Activated T-cell treated with anti-CD3 and anti-CD28 coated beads for 24 hours (primary cell): ENCODE results near the gene KCNJ15.
"Not testable (repeated sequence)": the region's sequence is repeated elsewhere in the genome, so short reads cannot be mapped to it uniquely, and the experiment has no call there.

ENCODE experiments used
- DNase-seq: peaks from one replicate; pipeline ENCODE4 v3.0.0-alpha.2; 2020; ENCODE audit warnings: low read depth

The KCNJ15 gene

DNA sequence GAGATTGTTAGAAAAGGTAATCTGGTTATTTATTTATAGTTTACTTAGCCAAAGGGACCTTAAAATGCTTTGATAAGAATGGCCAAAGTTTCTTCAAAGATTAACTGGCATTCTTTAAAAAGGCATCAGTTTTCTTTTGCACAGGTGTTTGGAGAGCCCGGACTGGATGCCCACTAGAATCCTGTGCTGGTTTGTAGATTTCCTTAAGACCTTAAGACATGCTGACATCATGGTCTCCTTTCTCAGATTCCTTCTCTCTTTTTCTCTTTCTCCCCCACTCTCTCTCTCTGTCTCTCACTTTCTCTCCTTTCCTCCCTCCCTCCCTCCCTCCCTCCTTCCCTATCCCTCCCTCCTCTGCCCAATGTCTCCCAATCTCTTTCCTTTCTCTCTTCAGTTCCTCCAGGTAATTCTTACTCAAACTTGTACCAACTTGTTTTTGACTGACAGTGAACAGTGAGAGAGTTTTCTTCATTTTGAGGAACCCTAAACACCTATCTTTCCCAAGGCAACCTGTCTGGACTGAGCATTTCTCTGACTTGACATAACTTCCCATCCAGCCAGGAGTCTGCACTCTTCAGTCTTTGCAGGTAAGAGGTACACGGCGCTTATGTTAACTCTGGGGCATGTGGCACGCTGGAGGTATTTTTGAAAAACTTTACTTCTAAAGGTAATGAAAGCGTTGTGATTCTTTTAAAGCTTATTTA is at the start of gene KCNJ15:
Gene KCNJ15 (plus strand): TSS at position 393 of the 704 bp plus-strand sequence. CDS start 42,271 bp downstream, outside the sequence.
- DNase-seq, result no peak

GRCh38 chr21:38208118-38208517 is 48.7 kb upstream of the KCNJ15 start:
- DNase-seq, result no peak

DNA sequence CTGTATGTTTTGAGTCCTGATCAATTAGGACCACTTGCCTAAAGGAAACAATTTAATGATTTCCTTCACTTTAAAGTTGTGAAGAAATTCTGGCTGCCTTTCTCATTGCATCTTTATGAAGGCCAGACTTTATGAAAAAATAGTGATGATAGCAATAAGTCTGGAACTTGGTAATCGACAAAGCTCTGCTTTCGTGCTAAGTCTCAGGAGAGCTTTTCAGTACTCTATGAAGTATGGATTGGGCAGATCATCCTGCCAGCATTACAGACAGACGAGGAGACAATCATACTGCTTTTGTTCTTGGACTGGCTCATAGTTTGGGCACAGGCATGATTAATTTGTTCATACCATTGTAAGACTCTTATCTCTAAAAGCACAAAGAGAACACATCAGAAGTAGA is 45.5 kb upstream of the KCNJ15 start:
- DNase-seq, result no peak

- no peak for DNase-seq
These were observed 44.1 kb upstream of the KCNJ15 start for GRCh38 chr21:38212706-38213105.

DNA sequence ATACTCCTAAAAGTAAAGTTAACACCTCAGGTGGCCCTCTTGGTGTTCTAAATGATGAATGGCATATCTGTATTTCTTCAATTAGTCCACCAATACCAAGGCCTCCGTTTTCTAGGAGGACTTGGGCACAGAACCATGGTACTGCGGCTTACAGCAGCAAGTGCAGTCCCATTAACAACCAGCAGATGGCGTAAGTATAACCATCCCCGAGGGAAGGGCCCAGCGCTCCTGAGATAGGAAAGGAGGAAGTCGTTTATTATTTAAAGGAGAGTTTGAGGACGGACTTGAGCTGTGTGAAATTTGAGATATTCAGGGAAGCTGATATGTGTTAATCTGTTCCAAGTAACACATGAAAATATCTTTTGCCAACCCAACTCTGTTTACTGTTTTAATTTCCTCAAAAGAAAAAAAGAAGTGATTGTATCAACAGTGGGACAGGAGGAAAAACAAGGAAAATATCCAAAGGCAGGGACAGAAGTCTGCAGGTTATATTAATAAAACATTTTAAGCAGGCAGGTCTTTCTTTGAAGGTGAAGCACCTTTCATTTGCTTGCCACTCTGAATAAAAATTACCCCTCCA is 37.7 kb upstream of the KCNJ15 start:
- DNase-seq, result peak; percentile 54

GRCh38 chr21:38220270-38220737 is 36.5 kb upstream of the KCNJ15 start:
- DNase-seq, result no peak

GRCh38 chr21:38221594-38221993 is 35.2 kb upstream of the KCNJ15 start:
- DNase-seq, result no peak

DNA sequence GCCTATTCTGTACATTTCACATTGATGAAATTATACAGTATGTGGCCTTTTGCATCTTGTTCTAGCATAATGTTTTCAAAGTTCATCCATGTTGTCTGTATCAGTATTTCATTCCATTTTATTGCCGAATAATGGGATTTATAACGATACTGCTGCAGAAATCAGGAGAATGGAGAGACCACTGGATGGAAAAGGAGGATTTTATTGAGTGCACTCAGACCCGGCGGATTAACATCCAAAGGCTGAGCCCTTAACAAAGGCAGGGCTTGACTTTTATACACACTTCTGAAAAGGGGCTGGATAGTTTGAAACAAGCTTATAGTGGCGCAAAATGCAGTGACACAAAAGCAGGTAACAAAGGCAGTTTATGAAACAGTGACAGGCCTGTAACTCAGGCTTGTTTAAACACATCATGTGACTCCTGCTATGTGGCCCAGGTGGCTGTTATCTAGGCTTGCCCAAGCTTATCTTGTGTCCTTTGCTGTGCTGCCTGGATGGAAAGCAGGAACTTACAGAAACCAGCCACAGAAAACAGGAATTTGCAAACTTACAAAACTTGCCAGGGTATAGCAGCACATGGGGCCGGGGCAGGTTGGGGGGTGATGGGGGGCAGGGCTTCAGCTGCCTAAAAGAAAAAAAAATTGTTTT is 32.8 kb upstream of the KCNJ15 start:
- DNase-seq, result no peak

DNA sequence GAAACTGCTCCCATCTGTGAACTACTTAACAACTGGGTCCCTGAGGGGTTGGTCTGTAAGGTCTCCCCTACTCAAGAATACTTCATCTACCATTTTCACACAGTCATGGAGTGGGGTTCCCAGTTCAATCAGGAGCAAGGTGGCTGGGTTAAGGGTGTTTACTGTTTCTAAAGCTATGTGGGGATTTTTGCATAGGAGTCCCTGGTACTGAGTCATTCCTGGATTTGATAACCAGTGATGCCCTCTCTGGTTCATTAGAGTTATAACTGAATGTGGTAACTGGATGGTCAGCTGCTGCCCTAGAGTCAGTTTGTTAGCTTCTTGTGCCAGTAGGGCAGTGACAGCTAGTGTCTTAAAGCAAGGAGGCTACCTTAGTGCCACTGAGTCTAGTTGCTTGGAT is 29.4 kb upstream of the KCNJ15 start:
- DNase-seq, result no peak

GRCh38 chr21:38228115-38228514 is 28.7 kb upstream of the KCNJ15 start:
- DNase-seq, result no peak

- no peak for DNase-seq
These were observed 28.3 kb upstream of the KCNJ15 start for GRCh38 chr21:38228537-38228936.

DNA sequence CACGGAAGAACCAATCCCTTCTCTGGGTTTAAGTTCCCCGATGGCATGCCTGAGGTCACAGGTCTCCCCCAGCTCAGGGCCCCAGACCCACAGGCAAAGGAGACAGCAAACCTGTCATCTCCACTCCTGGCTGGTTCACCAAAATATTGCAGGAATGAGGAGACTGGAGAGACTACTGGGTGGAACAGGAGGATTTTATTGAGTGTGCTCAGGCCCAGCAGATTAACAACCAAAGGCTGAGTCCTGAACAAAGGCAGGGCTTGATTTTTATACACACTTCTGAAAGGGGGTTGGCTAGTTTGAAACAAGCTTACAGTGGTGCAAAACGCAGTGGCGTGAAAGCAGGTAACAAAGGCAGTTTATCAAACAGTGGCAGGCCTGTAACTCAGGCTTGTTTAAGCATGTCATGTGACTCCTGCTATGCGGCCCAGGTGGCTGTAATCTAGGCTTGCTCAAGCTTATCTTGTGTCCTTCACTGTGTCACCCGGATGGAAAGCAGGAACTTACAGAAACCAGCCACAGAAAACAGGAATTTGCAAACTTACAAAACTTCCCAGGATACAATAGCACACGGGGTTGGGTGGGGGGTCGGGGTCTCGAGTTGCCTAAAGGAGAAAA is 27.4 kb upstream of the KCNJ15 start:
- no peak for DNase-seq

GRCh38 chr21:38234395-38235142 is 22.2 kb upstream of the KCNJ15 start:
- DNase-seq, result no peak

DNA sequence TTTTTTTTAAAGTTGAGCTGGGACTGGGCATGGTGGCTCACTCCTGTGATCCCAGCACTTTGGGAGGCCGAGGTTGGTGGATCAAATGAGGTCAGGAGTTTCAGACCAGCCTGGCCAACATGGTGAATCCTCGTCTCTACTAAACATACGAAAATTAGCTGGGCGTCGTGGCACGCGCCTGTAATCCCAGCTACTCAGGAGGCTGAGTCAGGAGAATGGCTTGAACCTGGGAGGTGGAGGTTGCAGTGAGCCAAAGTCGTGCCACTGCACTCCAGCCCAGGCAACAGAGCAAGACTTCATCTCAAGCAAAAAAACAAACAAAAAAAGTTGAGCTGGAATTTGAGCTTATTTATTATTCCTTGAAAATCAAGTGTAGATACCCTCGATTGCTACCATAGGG is 21.5 kb upstream of the KCNJ15 start:
- not testable (repeated sequence) for DNase-seq

GRCh38 chr21:38236232-38236631 is 20.6 kb upstream of the KCNJ15 start:
- no peak for DNase-seq

GRCh38 chr21:38239672-38240071 is 17.1 kb upstream of the KCNJ15 start:
- DNase-seq, result no peak

DNA sequence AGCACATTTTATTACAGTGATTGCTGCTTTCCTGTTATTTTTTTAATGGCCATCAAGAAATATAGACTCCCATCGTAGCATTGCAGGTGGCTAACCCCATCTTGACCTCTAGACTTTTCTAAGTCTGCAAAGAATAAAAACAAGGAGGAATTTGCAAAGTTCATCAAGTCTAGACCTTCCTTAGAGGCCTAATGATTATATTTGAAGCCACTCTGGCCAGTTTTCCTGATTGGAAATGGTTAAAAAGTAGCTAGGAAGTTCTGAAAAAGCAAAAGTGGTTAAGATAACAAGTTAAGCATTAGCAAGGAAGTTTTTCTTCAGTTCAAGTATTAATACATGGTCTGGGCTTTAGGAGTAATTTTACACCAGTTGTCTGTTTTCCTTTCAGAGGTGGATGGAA is 16.7 kb upstream of the KCNJ15 start:
- no peak for DNase-seq

DNA sequence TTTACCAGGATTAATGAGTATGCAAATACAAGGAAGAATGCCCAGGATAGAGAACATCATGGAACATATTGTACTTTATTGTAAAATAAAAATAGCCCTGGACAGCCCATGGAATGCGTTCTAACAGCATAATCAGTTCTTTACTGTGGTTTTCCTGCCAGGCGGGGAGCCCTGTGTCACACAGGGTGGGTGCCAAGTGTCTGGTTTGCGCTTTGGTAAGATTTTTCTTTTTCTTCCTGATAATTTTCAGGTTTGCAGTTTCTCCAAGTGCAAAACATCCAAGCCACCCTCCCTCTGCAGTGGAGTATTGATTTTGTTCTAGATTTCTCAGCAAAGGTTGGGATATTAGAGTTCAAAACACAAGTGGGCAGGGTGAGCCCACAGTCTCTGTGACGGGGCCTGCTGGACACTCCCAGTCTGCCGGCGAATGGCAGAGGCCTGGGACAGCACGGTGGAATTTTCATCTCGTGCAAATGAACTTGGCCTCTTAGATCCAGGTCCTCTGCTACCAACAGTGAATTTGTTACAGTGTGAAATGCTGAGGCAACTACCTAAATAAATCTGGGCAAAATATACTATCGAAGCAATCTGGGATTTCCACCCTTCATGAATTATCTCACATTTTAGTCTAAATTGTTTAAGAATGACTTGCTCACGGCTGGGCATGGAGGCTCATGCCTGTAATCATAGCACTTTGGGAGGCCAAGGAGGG is 15.6 kb upstream of the KCNJ15 start:
- no peak for DNase-seq

GRCh38 chr21:38242061-38242460 is 14.7 kb upstream of the KCNJ15 start:
- DNase-seq, result no peak

GRCh38 chr21:38243732-38244406 is 12.9 kb upstream of the KCNJ15 start:
- DNase-seq, result no peak

GRCh38 chr21:38244407-38244787 is 12.4 kb upstream of the KCNJ15 start:
- DNase-seq, result no peak
